B cell (primary cell): ENCODE data around the gene IFNAR2. TPM values are rescaled to one million over a fixed set of nuclear protein-coding genes. Genes with fewer than 3 reads are reported as not detected.

ENCODE experiments used
- ATAC-seq: fragments of 200-7000 bp; cut with Tn5 transposase; one replicate; pipeline ENCODE4 v1.10.0; 2021; ENCODE audit warnings: low read depth, mild to moderate bottlenecking, moderate number of reproducible peaks, moderate library complexity
- CTCF ChIA-PET: fragments of 350-600 bp; sonication (Branson Sonifier 250); formaldehyde crosslinking; loops from one replicate; lab custom pipeline; 2021; ENCODE audit warnings: antibody characterized with exemption, inconsistent platforms; lab: Charles Lee
- POLR2A ChIA-PET: fragments of 350-600 bp; sonication (Branson Sonifier 250); formaldehyde crosslinking; loops from one replicate; lab custom pipeline; 2021; ENCODE audit warnings: antibody characterized with exemption; lab: Charles Lee
- DNase-seq: peaks from one replicate; pipeline ENCODE4 v3.0.0; 2013
- H2AFZ ChIP-seq: 2 replicates; pipeline ENCODE4 v1.6.1; 2012; ENCODE audit warnings: mild to moderate bottlenecking, low read depth, low read length; ENCODE audit not compliant: insufficient read depth, poor library complexity, severe bottlenecking
- H3K27ac ChIP-seq, 2 donors: 1 replicate in 1 of 2; 2 replicates in 1 of 2; pipeline ENCODE4 v1.5.1; 2012 to 2013; ENCODE audit warnings: low read length in 2 of 2, mild to moderate bottlenecking in 2 of 2, moderate library complexity in 1 of 2
- H3K27me3 ChIP-seq, 4 experiments: fragments of 200-600 bp in 1 of 4; sonication (generic) in 1 of 4; replicated peaks in 1 of 4; 1 replicate in 2 of 4; 2 replicates in 2 of 4; pipeline versions ENCODE4 v1.6.1 to v1.7.0; 2013 to 2016; ENCODE audit warnings: low read length in 3 of 4, mild to moderate bottlenecking in 2 of 4, mixed read lengths in 1 of 4, moderate library complexity in 1 of 4; ENCODE audit not compliant: insufficient read depth in 4 of 4, control insufficient read depth in 3 of 4; ENCODE audit errors: control extremely low read depth in 1 of 4
- H3K36me3 ChIP-seq, 2 experiments: replicated peaks in 1 of 2; 1 replicate in 1 of 2; 2 replicates in 1 of 2; pipeline versions ENCODE4 v1.6.1 to v1.7.1; 2013; ENCODE audit warnings: low read length in 1 of 2; ENCODE audit not compliant: insufficient read depth in 2 of 2, control insufficient read depth in 1 of 2; ENCODE audit errors: control extremely low read depth in 1 of 2, extremely low read depth in 1 of 2
- H3K4me1 ChIP-seq, 2 donors: fragments of 200-600 bp in 1 of 2; sonication (generic) in 1 of 2; 1 replicate in 1 of 2; 2 replicates in 1 of 2; pipeline versions ENCODE4 v1.5.1 to v1.6.1; 2013 to 2017; ENCODE audit warnings: low read length in 2 of 2; ENCODE audit not compliant: control insufficient read depth in 2 of 2, insufficient read depth in 2 of 2
- H3K4me2 ChIP-seq: replicated peaks from 2 replicates; pipeline ENCODE3; 2012; ENCODE audit warnings: mild to moderate bottlenecking, low read depth, low read length; ENCODE audit not compliant: poor library complexity, severe bottlenecking
- H3K4me3 ChIP-seq, 5 experiments: fragments of 200-600 bp in 1 of 5; sonication (generic) in 1 of 5; 1 replicate in 3 of 5; 2 replicates in 2 of 5; pipeline versions ENCODE4 v1.5.1 to v1.7.0; 2011 to 2016; ENCODE audit warnings: low read length in 4 of 5, mild to moderate bottlenecking in 4 of 5, low read depth in 2 of 5, control low read depth in 1 of 5, moderate library complexity in 1 of 5; ENCODE audit not compliant: insufficient read depth in 1 of 5; ENCODE audit errors: control extremely low read depth in 1 of 5, extremely low read depth in 1 of 5
- H3K79me2 ChIP-seq: fragments of 200-600 bp; sonication (generic); one replicate; pipeline ENCODE4 v1.6.0; 2016; ENCODE audit warnings: low read length; ENCODE audit not compliant: control insufficient read depth, insufficient read depth
- H3K9ac ChIP-seq: fragments of 200-600 bp; sonication (generic); 2 replicates; pipeline ENCODE4 v1.6.1; 2017; ENCODE audit warnings: mild to moderate bottlenecking, low read length, moderate library complexity
- H3K9me3 ChIP-seq, 3 donors: one replicate each; pipeline versions ENCODE4 v1.6.1 to v1.7.1; 2013; ENCODE audit warnings: low read length in 2 of 3; ENCODE audit not compliant: control insufficient read depth in 2 of 3, insufficient read depth in 1 of 3; ENCODE audit errors: control extremely low read depth in 1 of 3
- H4K20me1 ChIP-seq: 2 replicates; pipeline ENCODE4 v1.6.0; 2012; ENCODE audit warnings: mild to moderate bottlenecking, low read length; ENCODE audit not compliant: insufficient read depth, control insufficient read depth, poor library complexity, severe bottlenecking
- H3K27ac Mint-ChIP-seq: one replicate; pipeline ENCODE4 v1.8.0; 2021; ENCODE audit warnings: mixed read lengths
- H3K27me3 Mint-ChIP-seq: one replicate; pipeline ENCODE4 v1.8.0; 2021; ENCODE audit warnings: mixed read lengths
- H3K4me1 Mint-ChIP-seq: one replicate; pipeline ENCODE4 v1.8.0; 2021; ENCODE audit warnings: mixed read lengths
- H3K4me3 Mint-ChIP-seq: one replicate; pipeline ENCODE4 v1.8.0; 2021; ENCODE audit warnings: mixed read lengths
- H3K9me3 Mint-ChIP-seq: one replicate; pipeline ENCODE4 v1.8.0; 2022; ENCODE audit warnings: mixed read lengths; ENCODE audit not compliant: insufficient read depth
- CTCF ChIP-seq: fragments of 200-600 bp; IDR thresholded peaks from one replicate; pipeline ENCODE4 v1.8.0; 2022; ENCODE audit warnings: antibody characterized with exemption, mild to moderate bottlenecking
- EZH2 ChIP-seq: IDR thresholded peaks from 2 replicates; pipeline ENCODE4 v1.6.1; 2012; ENCODE audit warnings: borderline replicate concordance, low read depth, mild to moderate bottlenecking, moderate library complexity, low read length; ENCODE audit not compliant: insufficient read depth, poor library complexity, severe bottlenecking
- WGBS: methylation state at CpG from one replicate; pipeline ENCODE4 v1.1.5; 2013; ENCODE audit warnings: missing lambda C conversion rate; ENCODE audit not compliant: insufficient coverage; 5-methylcytosine and 5-hydroxymethylcytosine counted together
- intact Hi-C: fragments of 100-400 bp; cut with micrococcal nuclease; formaldehyde crosslinking; loops from one replicate; pipeline ENCODE4 v1.10.0; 2022
- polyA plus RNA-seq: library from polyadenylated mRNA; depleted of rRNA; stranded (reverse); fragments of >200 nt; gene quantifications from 2 replicates; pipeline ENCODE4 v1.2.3, GENCODE V29; 2012
- total RNA-seq, 2 donors: library from RNA; stranded (reverse); fragments of 120-200 nt in 1 of 2; gene quantifications; 1 replicate in 1 of 2; 2 replicates in 1 of 2; pipeline versions ENCODE4 v1.2.3 to v1.2.4, GENCODE V29; 2013 to 2022

Gene IFNAR2
- total and polyA plus RNA-seq, 2 donors (not counting 1 experiment from before 2014, with no cell fraction given) = 33.0 to 45.0 TPM

GRCh38 chr21:33217138-33217520, 12.6 kb upstream of the IFNAR2 start:
- Histone ChIP-seq H3K4me2 (no peak overlapping the region), H4K20me1 (no peaks in the 10 kb centered on the region), H3K36me3 (no peaks in the 10 kb centered on the region), H3K4me3 (no peak overlapping the region), H3K9me3 (no peaks in the 10 kb centered on the region), H3K27me3 (no peaks in the 10 kb centered on the region), H3K27ac (peak overlapping the region; percentile 91 to 95), H3K4me1 (peaks cover 46 to 54% of the 10 kb centered on the region in 2 donors), H3K79me2 (peaks cover 3% of the 10 kb centered on the region), H2AFZ (no peak overlapping the region), H3K9ac (no peak overlapping the region)
- TF ChIP-seq EZH2 (no peak), CTCF (no peak)
- peak overlapping the region; percentile 64 for H3K27ac Mint-ChIP-seq
- intact Hi-C loops = no loop called here
- POLR2A ChIA-PET = interaction anchor here (0.6 to 0.8 kb wide), 5 partner anchors 9 to 371 kb away, joined by 3 to 5 read pairs (median 4); partner anchors contain the start of gene DONSON
- CTCF ChIA-PET = interaction anchor here (0.6 to 1.0 kb wide), 4 partner anchors 20 to 229 kb away, joined by 3 to 6 read pairs (median 4); no protein-coding TSS in a partner anchor
- ATAC-seq = no peak
- no peaks in the 10 kb centered on the region for H3K27me3 Mint-ChIP-seq
- H3K4me1 Mint-ChIP-seq = peaks cover 62% of the 10 kb centered on the region
- H3K9me3 Mint-ChIP-seq = peaks cover 4% of the 10 kb centered on the region
- WGBS = 100% methylated on average over 1 of the region's 2 CpGs
- H3K4me3 Mint-ChIP-seq = no peak overlapping the region
- no peak for DNase-seq

DNA sequence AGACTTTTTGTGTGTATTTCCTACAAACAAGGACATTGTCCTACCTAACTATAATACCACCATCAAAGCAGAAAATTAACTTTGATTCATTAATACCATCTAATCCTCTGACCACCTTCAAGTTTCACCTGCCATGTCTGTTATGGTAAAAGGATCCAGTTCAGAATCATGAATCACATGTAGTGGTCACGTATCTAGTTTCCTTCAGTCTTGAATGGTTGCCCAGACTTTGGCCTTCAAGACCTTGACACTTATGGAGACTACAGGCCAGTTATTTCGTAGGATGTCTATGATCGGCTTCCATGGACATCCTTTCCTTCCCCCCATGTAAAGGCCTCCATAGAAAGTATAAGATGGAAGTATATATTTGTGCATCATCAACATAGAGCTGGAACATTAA, 10.4 kb upstream of the IFNAR2 start:
- WGBS = no CpG with 5 or more reads among the region's 3 CpGs
- POLR2A ChIA-PET = no interaction called here
- peaks cover 32 to 34% of the 10 kb centered on the region in 2 donors for H3K4me1 ChIP-seq

More for the DNA sequence above, 10.4 kb upstream of the IFNAR2 start:
- Histone ChIP-seq H2AFZ (no peak overlapping the region), H3K9me3 (no peaks in the 10 kb centered on the region), H3K79me2 (no peaks in the 10 kb centered on the region), H3K4me3 (no peak overlapping the region), H3K9ac (no peak overlapping the region), H3K36me3 (no peaks in the 10 kb centered on the region), H3K27ac (no peak overlapping the region), H4K20me1 (no peaks in the 10 kb centered on the region), H3K27me3 (no peaks in the 10 kb centered on the region), H3K4me2 (no peak overlapping the region)
- H3K4me1 Mint-ChIP-seq = peaks cover 42% of the 10 kb centered on the region
- H3K9me3 Mint-ChIP-seq = peaks cover 4% of the 10 kb centered on the region
- no peaks in the 10 kb centered on the region for H3K27me3 Mint-ChIP-seq
- CTCF ChIA-PET = interaction anchor here (1.0 to 1.9 kb wide), 3 partner anchors 14 to 142 kb away, joined by 3 to 5 read pairs (median 3); no protein-coding TSS in a partner anchor
- H3K4me3 Mint-ChIP-seq = no peak overlapping the region
- DNase-seq (no peak), ATAC-seq (no peak)
- peak overlapping the region; percentile 46 for H3K27ac Mint-ChIP-seq
- no peak for TF ChIP-seq EZH2
- TF ChIP-seq CTCF = no peak
- intact Hi-C loops = no loop called here
